ENCODE data around the gene ERGIC2.
A peak's percentile ranks its signal among the peaks of the same experiment; 100 is the strongest.

ERGIC2 gene

DNA sequence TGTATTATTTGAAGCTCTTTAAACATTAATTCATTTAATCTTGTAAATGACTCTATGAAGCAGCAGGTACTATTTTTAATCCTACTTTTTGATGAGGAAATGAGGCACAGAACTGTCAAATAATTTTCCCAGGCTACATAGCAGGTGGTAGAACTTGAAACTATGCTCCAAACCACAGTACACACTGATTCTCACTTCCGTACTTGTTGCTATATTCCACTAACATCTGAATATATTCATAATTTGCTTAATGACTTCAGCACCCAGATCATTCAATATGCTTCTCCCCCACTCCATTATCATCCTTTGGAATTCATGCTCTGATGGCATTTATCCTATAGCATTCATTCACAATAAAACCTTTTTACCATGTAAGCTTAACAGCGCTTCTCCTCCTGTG is 4.9 kb downstream of the ERGIC2 start:
- DNase-seq (ENCODE audit: low read depth in 1 of 2, low spot score in 1 of 2) = no peak

DNA sequence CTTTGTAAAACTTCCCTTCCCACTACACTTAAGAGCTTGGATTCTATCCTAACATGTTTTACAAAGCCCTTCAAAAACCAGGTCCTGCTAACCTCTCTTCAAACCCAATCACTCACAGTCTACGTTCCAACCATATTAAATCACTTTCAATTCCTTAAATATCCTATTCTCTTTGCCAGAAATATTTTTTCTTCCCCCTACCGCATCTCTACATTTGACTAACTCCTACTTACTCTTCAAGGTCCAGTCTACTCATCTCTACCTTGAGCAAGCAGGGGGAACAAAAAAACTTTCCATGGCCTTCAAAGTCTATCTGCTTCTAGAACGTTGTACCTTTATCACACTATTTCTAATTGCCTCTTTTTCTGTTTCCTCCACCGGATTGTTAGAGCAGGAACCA is 6.1 kb downstream of the ERGIC2 start:
- no peak for DNase-seq (ENCODE audit: low read depth in 1 of 2, low spot score in 1 of 2)

GRCh38 chr12:29374012-29374411 is 7.0 kb downstream of the ERGIC2 start:
- DNase-seq (ENCODE audit: low read depth in 1 of 2, low spot score in 1 of 2) = no peak

DNA sequence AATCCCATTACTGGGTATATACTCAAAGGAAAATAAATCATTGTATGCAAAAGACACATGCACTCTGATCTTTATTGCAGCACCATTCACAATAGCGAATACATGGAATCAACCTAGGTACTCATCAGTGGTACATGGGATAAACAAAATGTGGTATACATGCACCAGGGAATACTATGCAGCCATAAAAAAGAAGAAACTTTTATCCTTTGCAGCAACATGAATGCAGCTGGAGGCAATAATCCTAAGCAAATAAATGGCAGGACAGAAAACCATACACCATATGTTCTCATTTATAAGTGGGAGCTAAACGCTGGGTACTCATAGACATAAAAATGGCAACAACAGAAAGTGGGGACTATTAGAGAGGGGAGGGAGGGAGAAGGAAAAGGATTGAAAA is 15.9 kb downstream of the ERGIC2 start:
- DNase-seq (ENCODE audit: low read depth in 1 of 2, low spot score in 1 of 2) = no peak

DNA sequence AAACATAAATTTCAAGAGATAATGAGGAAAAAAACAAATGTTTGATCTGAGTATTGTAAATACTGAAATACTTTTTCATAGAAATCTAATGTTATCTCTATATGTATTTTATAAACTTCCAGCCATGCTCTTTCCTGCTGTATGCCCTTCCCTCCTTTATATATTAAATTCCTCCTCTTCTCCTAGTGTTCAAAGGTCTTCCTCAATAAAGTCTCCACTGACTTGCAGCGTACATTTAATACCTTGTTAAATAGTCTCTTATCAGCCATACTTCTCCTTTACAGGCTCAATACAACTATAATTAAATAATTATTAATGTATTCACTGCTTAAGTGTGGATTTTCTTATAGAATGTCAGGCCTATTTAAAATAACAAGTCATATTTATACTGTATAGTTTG is 26.0 kb downstream of the ERGIC2 start:
- no peak for DNase-seq (ENCODE audit: low read depth in 1 of 2, low spot score in 1 of 2)

GRCh38 chr12:29350080-29350479 is 30.9 kb downstream of the ERGIC2 start:
- no peak for DNase-seq (ENCODE audit: low read depth in 1 of 2, low spot score in 1 of 2)

- no peak for DNase-seq (ENCODE audit: low read depth in 1 of 2, low spot score in 1 of 2)
Measured at GRCh38 chr12:29346769-29347421, 34.1 kb downstream of the ERGIC2 start.

DNA sequence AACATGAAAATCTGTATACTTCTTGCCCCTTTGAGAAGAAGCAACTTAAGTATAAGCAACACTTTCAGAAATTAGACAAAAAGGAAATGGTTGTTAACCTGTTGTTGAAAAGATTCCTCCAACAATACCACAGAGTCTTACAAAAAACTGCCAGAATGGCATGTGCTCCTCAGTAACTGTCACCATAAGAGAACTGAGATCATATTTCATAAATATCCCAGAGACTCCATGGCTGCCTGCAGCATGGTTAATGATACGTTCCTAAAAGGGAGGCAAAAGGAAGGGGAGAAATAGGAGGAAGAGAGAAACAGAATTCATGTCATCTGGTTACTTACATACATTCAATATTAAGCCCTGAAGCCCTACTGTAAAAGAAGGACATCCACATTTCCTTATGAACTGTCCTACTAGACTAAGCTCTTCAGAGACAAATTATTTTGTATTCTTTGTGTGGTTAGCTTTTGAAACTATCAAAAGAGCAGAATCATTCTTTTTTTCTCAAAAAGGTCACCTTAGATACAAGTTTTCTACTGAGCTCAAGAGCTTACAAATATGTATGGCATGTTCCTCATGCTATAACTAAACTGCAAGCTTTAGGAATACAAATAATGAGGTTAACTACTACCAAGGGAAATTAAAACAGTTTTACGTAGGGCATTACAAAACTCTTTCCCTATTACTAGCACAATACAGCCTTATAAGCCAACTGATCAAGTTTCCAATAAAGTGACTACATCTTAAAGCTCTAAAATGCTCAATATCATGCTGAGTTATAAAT is 37.8 kb downstream of the ERGIC2 start:
- DNase-seq (ENCODE audit: low read depth in 1 of 2, low spot score in 1 of 2) = no peak

GRCh38 chr12:29337325-29337724 is 43.6 kb downstream of the ERGIC2 start:
- DNase-seq (ENCODE audit: low read depth in 1 of 2, low spot score in 1 of 2) = no peak

- no peak for DNase-seq (ENCODE audit: low read depth in 1 of 2, low spot score in 1 of 2)
Measured at GRCh38 chr12:29334937-29335336, 46.0 kb downstream of the ERGIC2 start.

DNA sequence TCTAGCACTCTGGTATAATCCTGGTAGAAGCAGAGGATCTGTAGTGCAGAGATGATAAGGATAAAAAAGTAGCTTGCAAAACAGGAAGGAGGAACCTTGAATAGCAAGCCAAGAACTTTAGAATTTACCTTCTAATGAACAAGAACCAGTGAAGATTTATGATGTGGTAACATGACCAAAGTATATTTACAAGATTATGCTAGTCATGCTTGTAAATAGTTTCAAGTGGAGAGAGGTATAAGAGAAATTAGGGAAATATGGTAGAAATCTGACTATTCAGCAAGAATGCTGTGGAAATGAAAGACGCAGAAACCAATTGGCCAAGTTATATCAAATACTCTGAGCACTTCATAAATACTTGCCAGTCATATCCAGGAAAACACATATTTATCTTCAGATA is 47.8 kb downstream of the ERGIC2 start:
- no peak for DNase-seq (ENCODE audit: low read depth in 1 of 2, low spot score in 1 of 2)

- DNase-seq (ENCODE audit: low read depth in 1 of 2, low spot score in 1 of 2) = no peak
Measured at GRCh38 chr12:29329411-29329810, 51.6 kb downstream of the ERGIC2 start.

- DNase-seq (ENCODE audit: low read depth in 1 of 2, low spot score in 1 of 2) = no peak
Measured at GRCh38 chr12:29322157-29322556, 58.8 kb downstream of the ERGIC2 start.

- DNase-seq (ENCODE audit: low read depth in 1 of 2, low spot score in 1 of 2) = no peak
Measured at GRCh38 chr12:29320295-29321085, 60.5 kb downstream of the ERGIC2 start.

- peak in 1 of 2 donors; percentile 20 for DNase-seq (ENCODE audit: low read depth in 1 of 2, low spot score in 1 of 2)
Measured at GRCh38 chr12:29317556-29318363, 63.2 kb downstream of the ERGIC2 start.

- no peak for DNase-seq (ENCODE audit: low read depth in 1 of 2, low spot score in 1 of 2)
Measured at GRCh38 chr12:29316752-29317151, 64.2 kb downstream of the ERGIC2 start.

- DNase-seq (ENCODE audit: low read depth in 1 of 2, low spot score in 1 of 2) = no peak
Measured at GRCh38 chr12:29314416-29314815, 66.6 kb downstream of the ERGIC2 start.

DNA sequence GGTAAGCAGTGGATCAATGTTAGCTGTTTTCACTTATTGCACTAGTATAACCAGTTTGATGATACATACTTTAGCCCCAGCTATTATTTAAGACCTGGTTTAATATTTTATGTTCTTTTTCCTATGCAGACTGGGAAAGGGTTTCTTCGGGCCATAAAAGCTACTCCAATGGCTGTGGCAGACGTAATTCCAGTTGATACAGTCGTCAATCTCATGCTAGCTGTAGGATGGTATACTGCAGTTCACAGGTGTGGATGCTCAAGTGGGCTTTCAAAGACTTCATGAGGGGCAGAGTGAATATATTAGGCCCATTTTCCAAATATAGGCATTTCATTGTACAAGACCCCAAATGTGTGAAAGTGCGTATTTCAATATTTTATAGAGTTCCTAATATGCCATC is 70.1 kb downstream of the ERGIC2 start:
- no peak for DNase-seq (ENCODE audit: low read depth in 1 of 2, low spot score in 1 of 2)

DNA sequence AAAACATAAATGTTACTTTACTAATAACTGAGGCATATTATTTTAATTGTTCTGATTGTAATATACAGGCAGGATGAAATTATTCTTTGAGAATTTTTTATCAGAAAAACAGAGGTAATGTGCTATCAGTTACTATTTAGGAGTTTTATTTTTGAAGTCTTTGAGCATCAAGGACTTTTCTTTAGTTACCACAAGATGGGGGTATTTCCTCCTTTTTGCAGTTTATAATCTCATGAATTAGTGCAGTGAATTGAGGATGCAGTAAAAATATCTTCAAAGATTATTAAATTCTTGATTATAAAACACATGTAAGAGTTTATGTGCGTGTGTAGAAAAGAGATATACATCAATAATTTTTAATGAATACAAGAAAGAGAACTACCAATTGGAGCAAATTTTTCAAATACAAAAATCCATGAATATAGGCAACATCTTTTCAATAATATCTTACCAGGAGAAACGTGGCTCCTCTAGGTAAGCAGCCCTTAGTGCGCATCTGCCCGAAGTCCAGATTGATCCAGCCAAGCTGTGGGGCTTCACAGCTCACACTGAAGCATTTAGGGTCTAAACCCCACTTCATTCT is 71.6 kb downstream of the ERGIC2 start:
- DNase-seq (ENCODE audit: low read depth in 1 of 2, low spot score in 1 of 2) = no peak

- no peak for DNase-seq (ENCODE audit: low read depth in 1 of 2, low spot score in 1 of 2)
Measured at GRCh38 chr12:29306682-29307081, 74.3 kb downstream of the ERGIC2 start.

DNA sequence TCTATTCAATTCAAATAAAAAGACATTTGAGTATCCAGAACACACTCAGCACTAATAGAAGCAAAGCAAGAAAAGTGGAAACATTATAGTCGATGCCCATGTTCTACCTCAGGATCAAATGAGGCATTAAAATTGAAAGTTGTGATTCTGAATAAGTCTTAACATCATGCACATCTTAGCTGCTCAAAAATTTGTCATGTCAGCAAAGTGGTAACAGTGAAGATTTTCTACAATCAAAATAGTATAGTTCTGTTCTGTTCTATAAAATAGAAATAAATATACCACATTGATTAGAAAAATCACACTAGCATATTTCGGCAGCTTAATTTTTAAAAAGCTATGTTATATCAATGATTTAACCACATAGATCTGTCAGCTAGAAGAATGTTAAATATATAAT is 74.7 kb downstream of the ERGIC2 start:
- DNase-seq (ENCODE audit: low read depth in 1 of 2, low spot score in 1 of 2) = no peak
